ENCODE data around the gene SPIN4.
A peak's percentile ranks its signal among the peaks of the same experiment; 100 is the strongest.

Gene SPIN4

DNA sequence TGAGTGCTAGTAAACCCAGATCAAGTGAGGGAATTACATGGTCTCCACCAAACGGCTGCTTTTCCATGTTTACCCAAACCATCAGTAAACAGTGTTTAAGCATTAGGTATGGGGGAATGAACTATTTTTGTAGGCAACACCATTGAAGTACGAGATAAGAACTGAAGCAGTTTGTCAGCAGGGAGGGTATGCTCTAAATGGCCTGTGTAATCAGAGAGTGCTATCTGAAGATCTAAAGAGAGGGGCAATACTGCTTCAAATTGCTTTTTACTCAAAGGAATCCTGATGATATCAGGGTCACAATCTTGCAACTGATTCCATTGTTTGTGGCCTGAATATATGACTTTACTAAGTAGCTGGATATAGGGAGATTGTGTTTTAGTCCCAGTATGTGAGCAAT lies 10.4 kb upstream of the SPIN4 start:
- no peak overlapping the region for H3K4me3 ChIP-seq
- TF ChIP-seq, protein P1, sequence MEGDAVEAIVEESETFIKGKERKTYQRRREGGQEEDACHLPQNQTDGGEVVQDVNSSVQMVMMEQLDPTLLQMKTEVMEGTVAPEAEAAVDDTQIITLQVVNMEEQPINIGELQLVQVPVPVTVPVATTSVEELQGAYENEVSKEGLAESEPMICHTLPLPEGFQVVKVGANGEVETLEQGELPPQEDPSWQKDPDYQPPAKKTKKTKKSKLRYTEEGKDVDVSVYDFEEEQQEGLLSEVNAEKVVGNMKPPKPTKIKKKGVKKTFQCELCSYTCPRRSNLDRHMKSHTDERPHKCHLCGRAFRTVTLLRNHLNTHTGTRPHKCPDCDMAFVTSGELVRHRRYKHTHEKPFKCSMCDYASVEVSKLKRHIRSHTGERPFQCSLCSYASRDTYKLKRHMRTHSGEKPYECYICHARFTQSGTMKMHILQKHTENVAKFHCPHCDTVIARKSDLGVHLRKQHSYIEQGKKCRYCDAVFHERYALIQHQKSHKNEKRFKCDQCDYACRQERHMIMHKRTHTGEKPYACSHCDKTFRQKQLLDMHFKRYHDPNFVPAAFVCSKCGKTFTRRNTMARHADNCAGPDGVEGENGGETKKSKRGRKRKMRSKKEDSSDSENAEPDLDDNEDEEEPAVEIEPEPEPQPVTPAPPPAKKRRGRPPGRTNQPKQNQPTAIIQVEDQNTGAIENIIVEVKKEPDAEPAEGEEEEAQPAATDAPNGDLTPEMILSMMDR (IDR thresholded peaks at IDR 0.05) = no peak
- no peak overlapping the region for H3K27ac ChIP-seq
- DNase-seq (ENCODE audit: low spot score) = no peak

DNA sequence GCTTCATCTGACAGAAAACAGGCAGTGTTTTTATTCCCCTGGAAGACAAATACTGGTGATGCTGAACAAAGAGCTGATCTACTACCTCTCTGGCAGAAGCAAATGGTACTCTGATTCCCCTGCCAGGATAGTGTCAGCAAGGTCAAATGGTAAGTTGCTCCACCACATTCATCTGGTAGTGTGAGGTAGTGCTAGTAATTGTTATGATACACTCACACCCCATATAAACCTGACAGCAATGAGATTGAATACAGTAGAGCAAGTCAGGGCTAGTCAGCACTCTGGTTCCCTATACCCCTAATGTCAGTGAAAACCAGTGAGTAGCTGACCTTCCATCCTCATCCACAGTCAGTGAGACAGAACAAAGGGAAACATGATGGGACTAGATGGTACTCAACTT lies 3.4 kb upstream of the SPIN4 start:
- DNase-seq (ENCODE audit: low spot score) = no peak
- no peak overlapping the region for H3K4me3 ChIP-seq
- TF ChIP-seq, protein P1 (IDR thresholded peaks at IDR 0.05) = no peak
- H3K27ac ChIP-seq = no peak overlapping the region

DNA sequence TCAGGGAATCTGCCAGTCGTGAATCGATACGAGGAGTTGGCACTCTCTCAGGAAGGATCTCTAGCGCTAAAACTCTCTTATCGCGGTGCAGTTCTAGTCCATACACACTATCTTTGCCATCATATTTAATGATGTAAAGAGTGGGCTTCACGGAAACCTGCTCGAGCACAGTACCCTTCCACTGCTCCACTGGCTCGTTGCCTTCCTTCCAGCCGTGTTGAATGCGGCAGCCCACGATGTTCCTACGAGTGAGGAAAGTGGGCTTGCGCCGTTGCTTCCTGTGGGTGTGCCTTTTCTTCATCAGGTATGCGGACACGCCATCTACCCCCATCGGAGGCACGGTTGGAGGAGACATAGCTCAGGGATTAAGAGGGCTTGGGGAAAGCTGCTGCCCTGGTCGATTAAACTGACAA lies 661 bp downstream of the SPIN4 start:
- DNase-seq (ENCODE audit: low spot score) = no peak
- TF ChIP-seq, protein P1 (IDR thresholded peaks at IDR 0.05) = no peak
- H3K4me3 ChIP-seq = peak overlapping the region; percentile 83
- H3K27ac ChIP-seq = peak overlapping the region in 1 of 2 donors; percentile 87

DNA sequence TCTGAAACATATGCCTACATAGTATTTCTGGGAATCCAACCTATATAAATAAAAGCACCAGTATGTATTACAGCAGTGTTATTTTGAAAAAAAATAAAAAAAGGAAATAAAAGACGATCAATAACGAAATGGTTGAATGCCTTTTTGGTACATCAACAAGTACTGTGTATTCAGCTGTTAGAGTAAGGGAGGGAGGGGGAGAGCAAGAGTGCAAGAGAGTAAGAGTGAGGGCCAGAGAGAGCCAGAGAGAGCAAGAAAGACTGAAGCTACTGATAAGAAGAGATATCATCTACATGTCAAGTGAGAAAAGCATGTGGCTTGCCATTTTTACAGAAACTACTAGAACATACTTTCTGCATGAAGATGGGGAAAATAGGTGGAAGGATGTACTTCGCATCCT lies 1.8 kb downstream of the SPIN4 start:
- H3K4me3 ChIP-seq = peak overlapping the region; percentile 83

DNA sequence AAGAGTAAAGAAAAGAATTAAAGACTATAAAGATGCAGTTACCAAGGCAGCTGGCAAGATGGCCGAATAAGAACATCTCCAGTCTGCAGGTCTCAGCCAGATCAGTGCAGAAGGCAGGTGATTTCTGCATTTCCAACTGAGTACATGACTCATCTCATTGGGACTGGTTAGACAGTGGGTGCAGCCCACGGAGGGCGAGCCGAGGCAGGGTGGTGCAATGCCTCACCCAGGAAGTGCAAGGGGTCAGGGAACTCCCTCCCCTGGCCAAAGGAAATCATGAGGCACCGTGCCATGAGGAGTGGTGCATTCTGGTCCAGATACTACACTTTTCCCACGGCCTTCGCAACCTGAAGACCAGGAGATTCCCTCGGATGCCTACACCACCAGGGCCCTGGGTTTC lies 20.5 kb downstream of the SPIN4 start:
- DNase-seq (ENCODE audit: low spot score) = no peak
- Histone ChIP-seq H3K27ac (no peak overlapping the region), H3K4me3 (no peak overlapping the region)
- TF ChIP-seq, protein P1 (IDR thresholded peaks at IDR 0.05) = no peak

More for the DNA sequence above, 1.8 kb downstream of the SPIN4 start:
- no peak overlapping the region for H3K27ac ChIP-seq
- DNase-seq (ENCODE audit: low spot score) = no peak
- TF ChIP-seq, protein P1 (IDR thresholded peaks at IDR 0.05) = no peak

DNA sequence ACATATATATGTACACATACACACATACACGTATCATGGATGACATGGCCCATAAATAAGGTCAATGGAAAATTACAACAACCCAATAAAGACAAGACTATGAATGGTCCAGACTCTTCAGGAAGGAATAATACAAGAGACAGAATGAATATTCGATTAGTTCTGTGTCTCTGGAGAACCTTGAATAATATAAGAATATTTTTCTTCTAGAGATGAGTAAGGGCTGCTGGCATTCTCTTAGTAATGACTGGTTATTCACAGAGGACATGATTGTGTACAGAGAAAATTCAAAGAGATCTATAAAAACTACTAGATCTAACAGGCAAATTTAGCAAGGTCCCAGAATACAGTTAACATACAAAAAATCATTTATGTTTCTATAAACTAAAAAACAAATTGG lies 23.3 kb downstream of the SPIN4 start:
- Histone ChIP-seq H3K4me3 (no peak overlapping the region), H3K27ac (no peak overlapping the region)
- TF ChIP-seq, protein P1 (IDR thresholded peaks at IDR 0.05) = no peak
- no peak for DNase-seq (ENCODE audit: low spot score)

DNA sequence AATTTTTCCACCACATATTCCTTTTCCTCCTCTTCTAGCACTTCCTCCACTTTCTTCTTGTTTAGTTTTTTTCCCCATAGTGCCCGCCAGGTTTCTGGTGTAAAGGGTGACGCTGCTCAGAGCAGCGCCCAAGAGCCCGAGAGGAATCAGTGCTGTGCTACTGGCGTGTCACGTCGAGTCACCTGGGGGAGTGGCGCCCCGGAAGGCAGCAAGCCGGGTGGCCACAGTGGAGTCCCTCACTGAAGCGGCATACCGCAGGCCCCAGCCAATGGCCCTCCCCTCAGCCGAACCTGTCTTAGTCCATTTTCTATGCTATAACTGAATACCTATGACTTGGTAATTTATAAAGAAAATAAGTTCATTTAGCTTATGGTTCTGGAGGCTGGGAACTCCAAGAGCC lies 51.5 kb downstream of the SPIN4 start:
- Histone ChIP-seq H3K27ac (no peak overlapping the region), H3K4me3 (no peak overlapping the region)
- DNase-seq (ENCODE audit: low spot score) = no peak
- TF ChIP-seq, protein P1 (IDR thresholded peaks at IDR 0.05) = no peak

Data from coronary artery (tissue), 2 donors.